Keratinocyte (primary cell): ENCODE measurements around the gene TCTN2. TPM values are rescaled to one million over a fixed set of nuclear protein-coding genes. Genes with fewer than 3 reads are reported as not detected.

ENCODE experiments used
- DNase-seq: peaks from one replicate; pipeline ENCODE4 v3.0.0-alpha.2; 2011; ENCODE audit warnings: low read depth, missing footprints, low spot score
- FAIRE-seq: peaks from 2 replicates; lab custom pipeline; 2011; peaks lifted over from hg19 to GRCh38; lab: Jason Lieb, UNC
- H2AFZ ChIP-seq: 2 replicates; pipeline ENCODE4 v1.6.0; 2012; ENCODE audit warnings: low read length, control low read depth, inconsistent platforms; ENCODE audit not compliant: control insufficient read depth
- H3K27ac ChIP-seq: 2 replicates; pipeline ENCODE4 v1.5.1; 2011; ENCODE audit warnings: low read length; ENCODE audit not compliant: control insufficient read depth, insufficient read depth
- H3K27me3 ChIP-seq: 3 replicates; pipeline ENCODE4 v1.6.0; 2011; ENCODE audit warnings: low read length; ENCODE audit not compliant: control insufficient read depth, insufficient read depth; ENCODE audit errors: extremely low read depth
- H3K36me3 ChIP-seq, 2 experiments: 2 replicates in 1 of 2; 3 replicates in 1 of 2; pipeline ENCODE4 v1.5.1; 2011; ENCODE audit warnings: low read length in 2 of 2, mild to moderate bottlenecking in 1 of 2; ENCODE audit not compliant: control insufficient read depth in 2 of 2, insufficient read depth in 2 of 2; ENCODE audit errors: extremely low read depth in 1 of 2
- H3K4me1 ChIP-seq: 3 replicates; pipeline ENCODE4 v1.5.1; 2011; ENCODE audit warnings: low read length; ENCODE audit not compliant: control insufficient read depth, insufficient read depth; ENCODE audit errors: extremely low read depth
- H3K4me2 ChIP-seq: 3 replicates; pipeline ENCODE4 v1.6.0; 2011; ENCODE audit warnings: low read depth, low read length; ENCODE audit not compliant: control insufficient read depth, insufficient read depth; ENCODE audit errors: extremely low read depth
- H3K4me3 ChIP-seq, 3 experiments: fragments of 200-600 bp in 1 of 3; sonication (generic) in 1 of 3; 2 replicates in 2 of 3; 3 replicates in 1 of 3; pipeline ENCODE4 v1.5.1; 2011 to 2016; ENCODE audit warnings: low read length in 3 of 3, mild to moderate bottlenecking in 3 of 3, control low read depth in 2 of 3, inconsistent platforms in 1 of 3, low read depth in 1 of 3, mixed read lengths in 1 of 3, mixed run types in 1 of 3, moderate library complexity in 1 of 3; ENCODE audit not compliant: control insufficient read depth in 2 of 3, insufficient read depth in 2 of 3; ENCODE audit errors: extremely low read depth in 1 of 3
- H3K79me2 ChIP-seq: 2 replicates; pipeline ENCODE4 v1.6.0; 2012; ENCODE audit warnings: low read length; ENCODE audit not compliant: control insufficient read depth, insufficient read depth
- H3K9ac ChIP-seq: 3 replicates; pipeline ENCODE4 v1.6.0; 2011; ENCODE audit warnings: low read length; ENCODE audit not compliant: control insufficient read depth, insufficient read depth; ENCODE audit errors: extremely low read depth
- H3K9me1 ChIP-seq: 3 replicates; pipeline ENCODE4 v1.6.0; 2011; ENCODE audit warnings: low read length; ENCODE audit not compliant: control insufficient read depth, insufficient read depth; ENCODE audit errors: extremely low read depth
- H3K9me3 ChIP-seq: 2 replicates; pipeline ENCODE4 v1.5.1; 2012; ENCODE audit warnings: low read depth, low read length; ENCODE audit not compliant: control insufficient read depth
- H4K20me1 ChIP-seq: 3 replicates; pipeline ENCODE4 v1.6.0; 2011; ENCODE audit warnings: low read length; ENCODE audit not compliant: control insufficient read depth, insufficient read depth; ENCODE audit errors: extremely low read depth
- EZH2 ChIP-seq: IDR thresholded peaks from one replicate; pipeline ENCODE4 v1.6.1; 2012; ENCODE audit warnings: inconsistent platforms, mild to moderate bottlenecking, low read length, moderate library complexity
- dilution Hi-C: fragments of 300-500 bp; cut with MboI; formaldehyde crosslinking; loops from one replicate; pipeline ENCODE4 v1.7.0; 2020; ENCODE audit warnings: low sequenced_read_pairs; ENCODE audit not compliant: extremely low pct_ligation_motif_present
- polyA plus RNA-seq, 5 experiments: library from polyadenylated mRNA; depleted of rRNA in 3 of 5; stranded (reverse) in 3 of 5; stranded (forward) in 1 of 5; unstranded in 1 of 5; fragments of >200 nt; gene quantifications; 1 replicate in 1 of 5; 2 replicates in 3 of 5; 3 replicates in 1 of 5; pipeline versions ENCODE4 v1.2.1 to v1.2.3, GENCODE V29; 2011 to 2012; ENCODE audit warnings: missing spikeins in 2 of 5, low read depth in 1 of 5, low replicate concordance in 1 of 5
- TF ChIP-seq, protein P1 (sequence below), 3 experiments: IDR thresholded peaks in 1 of 3; conservative IDR thresholded peaks in 1 of 3; optimal IDR thresholded peaks in 1 of 3; 2 replicates in 2 of 3; 3 replicates in 1 of 3; pipeline versions ENCODE3 to v1.5.1; 2011; ENCODE audit warnings: low read length in 3 of 3, mild to moderate bottlenecking in 3 of 3, moderate library complexity in 2 of 3, control low read depth in 1 of 3, inconsistent platforms in 1 of 3; ENCODE audit not compliant: insufficient read depth in 2 of 3; ENCODE audit errors: extremely low read depth in 1 of 3

TCTN2 gene
- polyA plus RNA-seq, 1 donor (not counting 4 experiments of a cell fraction or from before 2014, with no cell fraction given), result 3.2 TPM

DNA sequence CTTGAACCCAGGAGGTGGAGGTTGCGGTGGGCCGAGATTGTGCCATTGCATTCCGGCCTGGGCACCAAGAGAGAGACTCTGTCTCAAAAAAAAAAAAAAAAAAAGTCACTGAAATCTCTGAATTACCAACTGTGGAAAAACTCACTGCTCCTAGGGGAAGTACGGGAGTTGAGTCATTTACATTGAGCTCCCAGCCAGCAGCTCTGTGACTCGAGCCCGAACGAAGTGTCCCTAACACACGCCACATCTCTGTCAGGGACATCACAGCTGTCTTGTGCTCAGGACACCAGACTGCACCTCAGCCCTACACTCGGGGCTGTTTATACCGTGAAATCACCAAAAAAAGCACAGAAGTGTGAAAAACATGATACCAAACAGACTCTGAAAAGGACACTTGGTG is 62.3 kb downstream of the TCTN2 start:
- Histone ChIP-seq H3K4me1 (no peaks in the 10 kb centered on the region), H3K4me3 (no peak overlapping the region), H3K9me1 (no peaks in the 10 kb centered on the region), H3K27ac (no peak overlapping the region), H3K4me2 (no peak overlapping the region), H3K9ac (no peak overlapping the region), H3K79me2 (no peaks in the 10 kb centered on the region), H3K27me3 (no peaks in the 10 kb centered on the region), H2AFZ (no peak overlapping the region), H4K20me1 (no peaks in the 10 kb centered on the region), H3K9me3 (no peaks in the 10 kb centered on the region), H3K36me3 (peaks cover 14 to 22% of the 10 kb centered on the region in 2 experiments)
- TF ChIP-seq, protein P1, sequence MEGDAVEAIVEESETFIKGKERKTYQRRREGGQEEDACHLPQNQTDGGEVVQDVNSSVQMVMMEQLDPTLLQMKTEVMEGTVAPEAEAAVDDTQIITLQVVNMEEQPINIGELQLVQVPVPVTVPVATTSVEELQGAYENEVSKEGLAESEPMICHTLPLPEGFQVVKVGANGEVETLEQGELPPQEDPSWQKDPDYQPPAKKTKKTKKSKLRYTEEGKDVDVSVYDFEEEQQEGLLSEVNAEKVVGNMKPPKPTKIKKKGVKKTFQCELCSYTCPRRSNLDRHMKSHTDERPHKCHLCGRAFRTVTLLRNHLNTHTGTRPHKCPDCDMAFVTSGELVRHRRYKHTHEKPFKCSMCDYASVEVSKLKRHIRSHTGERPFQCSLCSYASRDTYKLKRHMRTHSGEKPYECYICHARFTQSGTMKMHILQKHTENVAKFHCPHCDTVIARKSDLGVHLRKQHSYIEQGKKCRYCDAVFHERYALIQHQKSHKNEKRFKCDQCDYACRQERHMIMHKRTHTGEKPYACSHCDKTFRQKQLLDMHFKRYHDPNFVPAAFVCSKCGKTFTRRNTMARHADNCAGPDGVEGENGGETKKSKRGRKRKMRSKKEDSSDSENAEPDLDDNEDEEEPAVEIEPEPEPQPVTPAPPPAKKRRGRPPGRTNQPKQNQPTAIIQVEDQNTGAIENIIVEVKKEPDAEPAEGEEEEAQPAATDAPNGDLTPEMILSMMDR (optimal IDR thresholded peaks at IDR 0.05 in 1 of 3, IDR thresholded peaks at IDR 0.05 in 1 of 3, conservative IDR thresholded peaks at IDR 0.05 in 1 of 3; ENCODE audit: extremely low read depth in 1 of 3, insufficient read depth in 2 of 3, low read length in 3 of 3), result no peak
- no peak for TF ChIP-seq EZH2
- no peak for FAIRE-seq
- dilution Hi-C loops, result no loop called here
- DNase-seq, result no peak

DNA sequence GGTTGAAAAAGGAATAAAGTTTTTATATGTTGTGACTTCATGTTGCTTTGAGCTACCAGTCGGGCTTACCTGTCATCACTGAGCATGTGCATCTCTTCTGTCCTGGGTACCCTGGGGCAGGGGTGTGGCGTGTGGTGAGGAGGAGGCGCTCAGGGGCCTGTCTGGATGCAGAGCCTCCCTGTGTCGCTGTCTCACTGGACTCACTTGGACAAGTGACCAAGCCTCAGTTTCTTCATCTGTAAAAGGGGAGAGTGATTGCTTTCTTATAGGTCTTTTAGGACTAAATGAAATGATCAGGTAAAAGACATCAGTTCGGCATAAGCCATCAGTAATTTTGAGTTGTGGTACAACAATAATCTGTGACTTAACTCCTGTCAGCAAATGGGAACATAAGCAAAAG is 63.4 kb downstream of the TCTN2 start:
- FAIRE-seq (no peak), DNase-seq (no peak)
- dilution Hi-C loops, result no loop called here
- Histone ChIP-seq H3K79me2 (no peaks in the 10 kb centered on the region), H3K4me2 (no peak overlapping the region), H3K9me1 (no peaks in the 10 kb centered on the region), H3K27me3 (no peaks in the 10 kb centered on the region), H3K4me3 (no peak overlapping the region), H3K27ac (no peak overlapping the region), H3K36me3 (peaks cover 9 to 28% of the 10 kb centered on the region in 2 experiments), H3K4me1 (no peaks in the 10 kb centered on the region), H3K9me3 (no peaks in the 10 kb centered on the region), H4K20me1 (no peaks in the 10 kb centered on the region), H3K9ac (no peak overlapping the region), H2AFZ (no peak overlapping the region)
- TF ChIP-seq EZH2, result no peak
- TF ChIP-seq, protein P1 (optimal IDR thresholded peaks at IDR 0.05 in 1 of 3, IDR thresholded peaks at IDR 0.05 in 1 of 3, conservative IDR thresholded peaks at IDR 0.05 in 1 of 3; ENCODE audit: extremely low read depth in 1 of 3, insufficient read depth in 2 of 3, low read length in 3 of 3), result no peak
